HG02763 (cell line): ENCODE data around the gene SSPN.
A peak's percentile ranks its signal among the peaks of the same experiment; 100 is the strongest.

Source experiments
- ATAC-seq: cut with Tn5 transposase; IDR thresholded peaks from one replicate; pipeline ENCODE4 v1.9.1; 2021; ENCODE audit warnings: mild to moderate bottlenecking, moderate library complexity; ENCODE audit not compliant: unreplicated experiment

SSPN gene

DNA sequence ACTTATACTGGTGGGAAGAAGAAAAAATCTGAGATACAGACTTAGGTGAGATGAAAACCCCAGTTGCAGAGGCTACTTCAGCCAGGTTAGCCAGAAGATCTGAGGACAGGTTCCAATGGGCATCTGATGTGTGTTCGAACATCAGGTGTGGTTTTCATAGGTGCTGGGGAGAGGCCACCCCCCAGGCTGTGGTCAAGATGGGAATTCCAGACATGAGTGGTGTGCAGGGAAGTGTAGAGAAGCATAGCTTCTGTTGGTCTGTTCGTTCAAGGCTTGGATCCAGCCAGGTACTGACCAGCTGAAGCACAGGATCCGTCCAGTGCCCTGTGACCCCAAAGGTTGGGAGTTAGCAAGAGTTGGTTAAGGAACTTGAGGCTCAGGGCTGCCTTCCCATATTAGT is 85.5 kb downstream of the SSPN start:
- no peak for ATAC-seq

DNA sequence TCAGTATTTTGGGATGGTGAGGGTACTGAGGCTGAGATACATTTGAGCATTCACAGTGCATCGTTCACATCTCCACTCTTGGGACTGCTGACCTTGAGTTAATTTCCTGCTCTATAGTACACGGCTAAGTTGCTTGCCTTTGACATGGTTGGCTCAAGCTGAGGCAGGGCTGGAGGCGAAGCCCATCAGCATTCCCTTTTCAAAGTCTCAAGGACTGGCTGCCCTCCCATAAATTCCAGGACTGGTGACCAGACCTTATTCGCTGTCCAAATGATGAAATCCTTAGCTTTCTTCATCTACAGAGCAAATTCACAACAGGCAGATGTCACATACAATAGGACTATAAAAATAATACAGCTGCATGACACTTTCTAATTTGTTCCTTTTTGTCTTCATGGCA is 85.9 kb downstream of the SSPN start:
- ATAC-seq, result no peak

- no peak for ATAC-seq
Observed at GRCh38 chr12:26282339-26282940, 87.1 kb downstream of the SSPN start.

- no peak for ATAC-seq
Observed at GRCh38 chr12:26283046-26283445, 87.7 kb downstream of the SSPN start.

GRCh38 chr12:26283617-26284016 is 88.2 kb downstream of the SSPN start:
- no peak for ATAC-seq

DNA sequence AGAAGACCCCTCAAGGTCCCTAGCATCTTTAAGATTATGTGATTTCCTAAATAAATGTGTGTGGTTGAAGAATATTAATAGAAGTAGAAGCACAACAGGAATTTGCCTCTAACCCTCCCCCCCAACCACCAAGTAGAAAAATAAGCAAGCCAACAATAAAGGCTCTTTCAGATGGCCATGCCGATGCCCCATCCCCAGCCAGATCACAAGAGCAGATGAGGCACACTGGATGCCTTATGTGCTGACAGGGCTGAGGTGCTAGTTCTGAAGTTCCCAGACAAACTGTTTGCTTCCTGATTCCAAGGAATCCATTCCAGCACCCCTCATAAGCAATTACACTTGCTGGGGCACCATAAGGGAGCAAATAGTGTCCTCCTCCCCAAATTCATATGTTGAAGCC is 90.0 kb downstream of the SSPN start:
- no peak for ATAC-seq

DNA sequence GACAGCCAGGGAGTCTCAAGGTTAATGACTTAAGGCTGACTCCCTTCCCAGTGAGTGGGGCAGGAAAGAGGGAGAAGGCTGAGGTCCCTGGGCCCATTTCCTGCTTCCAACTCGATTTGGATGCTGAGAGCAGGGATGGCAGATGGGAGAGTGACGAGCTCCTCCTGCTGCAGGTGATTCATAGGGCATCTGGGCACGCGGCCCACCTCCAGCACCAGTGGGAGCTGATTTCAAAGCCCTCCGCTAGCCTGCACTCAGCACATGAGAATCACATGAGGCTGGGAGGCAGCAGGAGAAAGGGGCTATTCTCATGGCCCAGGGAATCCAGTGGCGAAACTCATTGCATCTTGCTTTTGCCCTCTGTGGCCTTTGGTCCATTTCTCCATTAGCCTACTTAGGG is 90.8 kb downstream of the SSPN start:
- no peak for ATAC-seq

DNA sequence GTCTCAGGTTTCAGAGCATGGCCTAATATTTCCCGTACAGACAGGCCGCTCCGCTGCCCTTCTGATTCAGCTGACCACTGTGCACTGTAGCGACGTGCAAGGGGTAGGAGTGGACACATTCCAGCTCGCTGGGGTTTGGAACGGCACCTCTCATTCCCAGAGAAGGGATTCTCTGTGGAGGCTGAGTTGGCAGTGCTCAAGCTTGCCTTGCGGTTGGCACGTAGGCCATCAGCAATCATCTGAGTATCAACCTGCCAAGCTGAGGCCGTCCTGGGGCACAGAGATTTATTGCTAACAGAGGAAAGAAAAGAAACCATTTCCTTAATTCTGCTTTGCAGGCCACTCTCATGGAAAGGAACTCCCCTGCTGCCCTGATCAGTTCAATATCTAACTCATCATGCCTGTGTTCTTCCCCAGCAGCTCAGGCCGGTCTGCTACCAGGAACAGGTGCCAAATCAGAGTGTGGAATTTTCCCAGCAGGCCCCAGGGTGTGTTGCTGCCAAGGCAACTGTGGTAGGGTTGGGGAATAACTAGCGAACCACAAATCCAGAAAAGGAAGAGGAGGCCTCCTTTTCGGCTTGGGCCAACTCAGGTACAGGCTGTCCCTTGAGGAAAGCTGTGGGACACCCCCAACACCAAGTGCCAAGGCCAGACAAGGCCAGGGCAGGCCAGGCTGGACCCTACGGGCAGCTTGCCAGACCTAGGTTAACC is 92.5 kb downstream of the SSPN start:
- no peak for ATAC-seq

- no peak for ATAC-seq
Observed at GRCh38 chr12:26290565-26290964, 95.2 kb downstream of the SSPN start.

- no peak for ATAC-seq
Observed at GRCh38 chr12:26292596-26292995, 97.2 kb downstream of the SSPN start.

DNA sequence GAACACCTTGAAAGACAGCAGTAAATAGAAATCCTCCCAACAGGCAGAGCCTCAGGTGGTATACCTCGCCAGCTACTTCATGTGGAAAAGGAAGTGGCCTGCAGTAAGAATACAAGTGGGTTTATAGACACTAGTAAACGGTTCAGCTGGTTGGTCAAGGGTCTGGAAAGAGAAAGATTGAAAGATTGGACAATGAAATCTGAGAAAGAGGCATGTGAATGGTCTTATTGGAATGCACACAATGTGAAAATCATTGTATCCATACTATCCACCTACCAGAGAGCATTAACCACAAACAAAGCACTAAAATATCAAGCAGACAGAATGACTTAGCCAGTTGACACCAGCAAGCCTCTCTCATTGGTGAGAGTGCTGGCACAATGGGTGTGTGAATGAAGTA is 98.2 kb downstream of the SSPN start:
- no peak for ATAC-seq

- no peak for ATAC-seq
Observed at GRCh38 chr12:26295001-26295400, 99.6 kb downstream of the SSPN start.

- ATAC-seq, result no peak
Observed at GRCh38 chr12:26297396-26298070, 102.2 kb downstream of the SSPN start.

DNA sequence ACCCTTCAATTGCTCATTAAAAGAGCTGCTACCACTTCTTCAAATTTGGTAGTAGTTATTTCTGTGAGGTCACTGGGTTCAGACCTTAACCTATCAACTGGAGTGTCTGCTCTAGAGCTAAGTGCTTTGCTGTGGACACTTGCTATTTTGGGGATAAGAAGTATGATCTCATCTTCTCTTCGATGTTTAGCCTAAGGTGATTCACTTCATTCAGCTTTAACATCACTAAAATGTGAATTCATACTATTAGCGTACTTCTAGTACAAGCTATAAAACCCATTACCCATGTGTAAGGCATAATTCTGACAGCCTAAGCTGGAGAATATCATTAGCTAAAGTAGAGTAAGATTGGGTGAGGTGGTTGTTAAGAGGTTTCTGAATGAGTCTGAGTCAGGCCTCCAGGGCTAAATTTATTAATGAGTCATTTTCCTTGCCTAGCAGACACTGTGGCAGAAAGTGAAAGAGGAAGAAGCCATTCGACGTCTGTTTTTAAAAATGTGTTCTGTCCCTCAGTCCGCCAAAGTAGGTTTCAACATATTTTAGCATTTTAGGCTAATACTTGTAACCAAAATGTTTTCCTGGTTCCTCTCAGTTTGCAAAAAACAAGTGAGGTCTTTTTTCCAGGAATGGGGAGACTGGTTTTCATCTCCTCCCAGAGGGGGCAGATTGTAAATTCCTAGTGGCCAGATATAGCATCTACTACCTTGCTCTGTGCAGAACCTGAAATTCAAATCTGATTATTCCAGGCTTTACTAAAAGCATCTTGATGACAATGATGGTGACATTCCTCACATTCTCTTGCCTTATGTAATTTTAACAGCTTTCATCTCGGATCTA is 103.6 kb downstream of the SSPN start:
- peak; percentile 98 for ATAC-seq

DNA sequence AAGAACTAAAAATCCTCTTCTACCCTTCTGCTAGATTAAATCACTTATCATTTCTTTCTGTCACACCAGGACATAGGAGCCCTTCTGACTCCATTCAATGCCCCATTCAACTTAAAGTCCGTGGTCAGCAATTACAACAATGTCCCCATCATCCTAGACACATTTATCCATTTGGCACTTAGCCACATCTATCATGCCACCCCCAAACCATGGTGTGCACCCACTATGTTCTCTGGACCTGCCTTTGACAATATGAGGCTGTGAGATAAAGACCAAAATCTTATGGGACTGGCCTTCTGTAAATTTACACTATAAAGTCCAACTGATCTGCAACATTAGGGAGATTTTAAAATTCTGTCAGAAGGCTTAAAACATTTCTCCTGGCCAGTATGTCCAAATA is 104.4 kb downstream of the SSPN start:
- ATAC-seq, result no peak
